ENCODE results near the gene TTR.

DNA sequence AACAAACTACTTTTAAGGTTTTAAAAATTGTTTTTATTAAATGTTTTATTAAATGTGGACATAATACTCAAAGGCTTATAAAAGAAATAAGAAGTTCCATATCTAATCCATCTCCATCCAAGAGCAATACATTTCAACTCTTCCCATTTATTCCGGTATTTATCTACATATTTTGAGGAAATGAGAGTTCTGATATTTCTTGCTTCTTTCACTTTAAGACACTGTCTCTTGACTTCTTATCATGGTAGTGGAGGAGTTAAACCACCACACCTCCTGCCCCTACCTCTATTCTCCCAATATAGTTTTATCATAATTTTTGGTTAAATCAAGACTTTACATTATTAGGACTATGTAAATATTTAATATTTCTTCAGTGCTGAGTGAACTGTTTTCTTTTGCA lies 40.7 kb downstream of the TTR start:
- TF ChIP-seq, protein P1, sequence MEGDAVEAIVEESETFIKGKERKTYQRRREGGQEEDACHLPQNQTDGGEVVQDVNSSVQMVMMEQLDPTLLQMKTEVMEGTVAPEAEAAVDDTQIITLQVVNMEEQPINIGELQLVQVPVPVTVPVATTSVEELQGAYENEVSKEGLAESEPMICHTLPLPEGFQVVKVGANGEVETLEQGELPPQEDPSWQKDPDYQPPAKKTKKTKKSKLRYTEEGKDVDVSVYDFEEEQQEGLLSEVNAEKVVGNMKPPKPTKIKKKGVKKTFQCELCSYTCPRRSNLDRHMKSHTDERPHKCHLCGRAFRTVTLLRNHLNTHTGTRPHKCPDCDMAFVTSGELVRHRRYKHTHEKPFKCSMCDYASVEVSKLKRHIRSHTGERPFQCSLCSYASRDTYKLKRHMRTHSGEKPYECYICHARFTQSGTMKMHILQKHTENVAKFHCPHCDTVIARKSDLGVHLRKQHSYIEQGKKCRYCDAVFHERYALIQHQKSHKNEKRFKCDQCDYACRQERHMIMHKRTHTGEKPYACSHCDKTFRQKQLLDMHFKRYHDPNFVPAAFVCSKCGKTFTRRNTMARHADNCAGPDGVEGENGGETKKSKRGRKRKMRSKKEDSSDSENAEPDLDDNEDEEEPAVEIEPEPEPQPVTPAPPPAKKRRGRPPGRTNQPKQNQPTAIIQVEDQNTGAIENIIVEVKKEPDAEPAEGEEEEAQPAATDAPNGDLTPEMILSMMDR (IDR thresholded peaks at IDR 0.05): no peak
- no peak for TF ChIP-seq ZFX (IDR thresholded peaks at IDR 0.05; ENCODE audit: borderline replicate concordance)
